K562 (cell line): ENCODE measurements around the gene CNR2. TPM values are rescaled to one million over a fixed set of nuclear protein-coding genes. Genes with fewer than 3 reads are reported as not detected.
A peak's percentile ranks its signal among the peaks of the same experiment; 100 is the strongest.

Experiments used
- ARID1B ChIP-seq: fragments of 450-650 bp; IDR thresholded peaks from 2 replicates; pipeline ENCODE4 v1.6.1; 2016; ENCODE audit warnings: antibody characterized with exemption, mild to moderate bottlenecking, inconsistent platforms
- ATF3 ChIP-seq, 2 experiments: fragments of 450-650 bp in 1 of 2; sonication (generic) in 1 of 2; formaldehyde crosslinking in 1 of 2; IDR thresholded peaks in 1 of 2; conservative IDR thresholded peaks in 1 of 2; 2 replicates each; pipeline versions ENCODE4 v1.6.1 to v1.8.1; 2016 to 2023; ENCODE audit warnings: mild to moderate bottlenecking in 2 of 2, moderate library complexity in 2 of 2, inconsistent platforms in 1 of 2, missing genetic modification reagents in 1 of 2
- BDP1 ChIP-seq: IDR thresholded peaks from 3 replicates; pipeline ENCODE4 v1.6.1; 2011; ENCODE audit not compliant: insufficient read length, insufficient read depth
- FOXK2 ChIP-seq, 2 experiments: fragments of 450-650 bp; IDR thresholded peaks in 1 of 2; conservative IDR thresholded peaks in 1 of 2; 2 replicates each; pipeline ENCODE4 v1.6.1; 2016; ENCODE audit warnings: low read depth in 2 of 2, mild to moderate bottlenecking in 1 of 2
- HLTF ChIP-seq: fragments of 450-650 bp; IDR thresholded peaks from 2 replicates; pipeline ENCODE4 v1.6.1; 2016
- KLF10 ChIP-seq: fragments of 250-450 bp; sonication (Bioruptor Pico); IDR thresholded peaks from 2 replicates; pipeline ENCODE4 v1.6.1; 2021; ENCODE audit warnings: matching md5 sums
- MBD1 ChIP-seq: fragments of 250-450 bp; sonication (Bioruptor Pico); IDR thresholded peaks from 2 replicates; pipeline ENCODE4 v1.8.0; 2022; ENCODE audit warnings: inconsistent platforms
- NCOA4 ChIP-seq: fragments of 450-650 bp; IDR thresholded peaks from 2 replicates; pipeline ENCODE4 v1.6.1; 2018; ENCODE audit warnings: mild to moderate bottlenecking; ENCODE audit not compliant: partially characterized antibody
- POLR2A ChIP-seq: fragments of 450-650 bp; conservative IDR thresholded peaks from 2 replicates; pipeline ENCODE4 v1.6.1; 2016
- STAT6 ChIP-seq: sonication (generic); formaldehyde crosslinking; IDR thresholded peaks from 2 replicates; pipeline ENCODE4 v1.8.1; 2023; ENCODE audit warnings: mild to moderate bottlenecking, missing genetic modification reagents
- SUPT5H ChIP-seq: fragments of 450-650 bp; IDR thresholded peaks from 2 replicates; pipeline ENCODE4 v1.6.1; 2016
- TEAD4 ChIP-seq, 2 experiments: sonication (generic) in 1 of 2; formaldehyde crosslinking in 1 of 2; IDR thresholded peaks; 2 replicates each; pipeline versions ENCODE4 v1.6.1 to v1.8.0; 2012 to 2022; ENCODE audit warnings: borderline replicate concordance in 1 of 2, inconsistent platforms in 1 of 2, low read length in 1 of 2, mild to moderate bottlenecking in 1 of 2, missing genetic modification reagents in 1 of 2
- ZKSCAN1 ChIP-seq: fragments of 150-350 bp; IDR thresholded peaks from 2 replicates; pipeline ENCODE4 v1.6.1; 2016; ENCODE audit warnings: low read depth, low read length
- ZNF217 ChIP-seq: sonication (generic); formaldehyde crosslinking; IDR thresholded peaks from 2 replicates; pipeline ENCODE4 v1.8.0; 2022; ENCODE audit warnings: mild to moderate bottlenecking, missing genetic modification reagents
- polyA plus RNA-seq, 8 experiments: library from polyadenylated mRNA; depleted of rRNA in 4 of 8; stranded (reverse) in 5 of 8; unstranded in 3 of 8; fragments of >200 nt; fragmentation: Nextera tagmentation in 2 of 8; fragmentation: Illumina TruSeq in 1 of 8; extraction: Ambion mirVana in 2 of 8; extraction: Trizol in 1 of 8; gene quantifications; 2 replicates each; pipeline versions ENCODE4 v1.2.1 to v1.2.3, GENCODE V29; 2011 to 2014; ENCODE audit warnings: inconsistent platforms in 1 of 8, missing spikeins in 1 of 8
- total RNA-seq, 7 experiments: library from RNA; depleted of rRNA in 6 of 7; stranded (reverse); fragments of >200 nt in 6 of 7; fragmentation: Illumina TruSeq in 2 of 7; extraction: Trizol in 2 of 7; gene quantifications; 2 replicates each; pipeline versions ENCODE4 v1.2.1 to v1.2.3, GENCODE V29; 2011 to 2021; ENCODE audit warnings: low replicate concordance in 1 of 7
- TF ChIP-seq, protein P1 (sequence below): fragments of 250-450 bp; sonication (Bioruptor Pico); IDR thresholded peaks from 2 replicates; pipeline ENCODE4 v1.8.0; 2022; ENCODE audit warnings: moderate library complexity, mild to moderate bottlenecking, inconsistent platforms

The CNR2 gene
- total and polyA plus RNA-seq, 9 of the 15 experiments (the other 6 are each of a cell fraction or from before 2014, with no cell fraction given), result not detected

DNA sequence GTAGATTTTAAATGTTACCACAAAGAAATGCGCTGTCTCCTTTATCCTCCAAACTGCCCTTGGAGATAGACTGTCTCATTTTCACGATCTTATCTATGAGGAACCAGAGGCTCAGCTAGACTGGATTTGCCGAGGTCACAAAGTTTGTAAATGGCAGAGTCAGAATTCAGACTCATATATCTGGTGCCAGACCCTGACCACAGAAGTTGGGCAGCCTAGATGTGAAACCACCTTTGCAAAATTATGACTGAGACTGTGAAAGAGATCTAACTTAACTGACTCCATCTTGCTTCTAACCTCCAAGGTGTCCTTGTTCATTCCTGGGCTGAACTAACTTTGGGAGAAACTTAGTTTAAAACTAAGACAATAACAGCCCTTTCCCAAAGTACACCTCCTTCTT, 14.1 kb downstream of the CNR2 start (continued):
- no peak for TF ChIP-seq MBD1
- no peak for TF ChIP-seq ZNF217
- TF ChIP-seq NCOA4, result no peak
- TF ChIP-seq FOXK2 (conservative IDR thresholded peaks at IDR 0.05 in 1 of 2, IDR thresholded peaks at IDR 0.05 in 1 of 2; ENCODE audit: low read depth in 2 of 2), result no peak
- TF ChIP-seq KLF10 (CRISPR knock-in tag), result no peak
- TF ChIP-seq ARID1B, result peak; percentile 40
- TF ChIP-seq TEAD4 (IDR thresholded peaks at IDR 0.05; ENCODE audit: low read length), result peak; percentile 56; the same call in 1 of the 2 replicates
- TF ChIP-seq TEAD4 (CRISPR knock-in tag; IDR thresholded peaks at IDR 0.05; ENCODE audit: borderline replicate concordance), result no peak
- no peak for TF ChIP-seq SUPT5H
- TF ChIP-seq, protein P1, sequence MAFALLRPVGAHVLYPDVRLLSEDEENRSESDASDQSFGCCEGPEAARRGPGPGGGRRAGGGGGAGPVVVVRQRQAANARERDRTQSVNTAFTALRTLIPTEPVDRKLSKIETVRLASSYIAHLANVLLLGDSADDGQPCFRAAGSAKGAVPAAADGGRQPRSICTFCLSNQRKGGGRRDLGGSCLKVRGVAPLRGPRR, result no peak
- TF ChIP-seq HLTF, result no peak
- no peak for TF ChIP-seq ATF3 (IDR thresholded peaks at IDR 0.05)
- TF ChIP-seq ATF3 (CRISPR knock-in tag; conservative IDR thresholded peaks at IDR 0.05), result no peak
- no peak for TF ChIP-seq POLR2A
- no peak for TF ChIP-seq BDP1
- no peak for TF ChIP-seq STAT6 (CRISPR knock-in tag)
- no peak for TF ChIP-seq ZKSCAN1
